SH-SY5Y (cell line): Measurements from ENCODE around the gene C1QL3.

Source experiments
- GATA2 ChIP-seq: IDR thresholded peaks from 2 replicates; pipeline ENCODE4 v1.6.1; 2011; ENCODE audit warnings: mild to moderate bottlenecking, low read depth, low read length
- GATA3 ChIP-seq: IDR thresholded peaks from 2 replicates; pipeline ENCODE4 v1.6.1; 2011; ENCODE audit warnings: low read depth, mild to moderate bottlenecking, low read length, moderate library complexity

DNA sequence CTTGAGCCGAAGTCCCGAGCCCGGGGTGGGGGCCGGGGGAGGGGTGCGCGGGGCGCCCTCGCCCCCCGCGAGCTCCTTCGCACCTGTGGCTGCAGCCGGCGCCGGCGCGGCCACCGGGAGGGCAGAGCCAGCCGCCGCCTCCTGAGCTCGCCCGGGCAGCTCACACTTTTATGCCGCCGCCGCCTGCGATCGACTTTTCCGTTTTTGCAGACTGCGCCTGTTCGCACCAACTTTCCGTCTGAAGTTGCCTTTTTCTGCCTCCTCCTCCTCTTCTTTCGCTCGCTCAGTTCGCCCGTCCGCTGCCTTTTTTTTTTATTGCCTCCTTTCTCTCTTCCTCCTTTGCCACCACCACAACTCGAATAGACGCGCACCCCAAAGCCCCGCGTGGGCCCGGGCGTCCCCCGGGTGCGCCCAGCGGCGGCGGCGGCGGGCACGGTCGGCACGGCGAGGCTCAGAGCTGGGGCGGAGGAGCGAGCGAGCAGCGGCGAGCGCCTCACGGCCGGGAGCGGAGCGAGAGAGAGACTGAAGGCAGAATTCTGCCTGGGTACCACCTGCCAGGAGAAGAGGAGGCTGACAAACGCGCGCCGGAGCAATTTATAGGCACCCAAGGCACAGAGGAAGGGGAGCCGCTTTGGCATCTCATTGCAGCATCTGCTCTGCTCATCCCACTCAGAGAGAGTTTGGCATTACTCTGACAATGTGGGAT lies at the start of gene C1QL3:
- TF ChIP-seq GATA2 (no peak), GATA3 (no peak)
